Activated CD8-positive, alpha-beta memory T cell treated with anti-CD3 and anti-CD28 coated beads, Interleukin-2, amount 10 ng/mL, durations not matched to agents 7 days and 5 days (primary cell): ENCODE measurements around the gene GCLC. TPM values are rescaled to one million over a fixed set of nuclear protein-coding genes. Genes with fewer than 3 reads are reported as not detected.

Experiments
- ATAC-seq: fragments of 150-1000 bp; cut with Tn5 transposase; one replicate; pipeline ENCODE4 v1.10.0; 2021; ENCODE audit warnings: moderate library complexity
- CTCF ChIA-PET: fragments of 350-600 bp; sonication (Branson Sonifier 250); formaldehyde crosslinking; loops from one replicate; lab custom pipeline; 2021; ENCODE audit warnings: antibody characterized with exemption; lab: Charles Lee
- DNase-seq: peaks from one replicate; pipeline ENCODE4 v3.0.0-alpha.2; 2020
- H3K27ac Mint-ChIP-seq: one replicate; pipeline ENCODE4 v1.8.0; 2021; ENCODE audit warnings: mild to moderate bottlenecking, mixed read lengths
- H3K27me3 Mint-ChIP-seq: one replicate; pipeline ENCODE4 v1.8.0; 2021; ENCODE audit warnings: mixed read lengths
- H3K36me3 Mint-ChIP-seq: one replicate; pipeline ENCODE4 v1.8.0; 2021; ENCODE audit warnings: mild to moderate bottlenecking, mixed read lengths
- H3K4me1 Mint-ChIP-seq: one replicate; pipeline ENCODE4 v1.8.0; 2021; ENCODE audit warnings: mixed read lengths
- H3K4me3 Mint-ChIP-seq: one replicate; pipeline ENCODE4 v1.8.0; 2021; ENCODE audit warnings: mild to moderate bottlenecking, moderate library complexity, mixed read lengths
- H3K9me3 Mint-ChIP-seq: one replicate; pipeline ENCODE4 v1.8.0; 2022; ENCODE audit warnings: low read depth, mixed read lengths
- total RNA-seq, 2 experiments: library from RNA; stranded (reverse); gene quantifications; one replicate each; pipeline ENCODE4 v1.2.3, GENCODE V29; 2021

Gene GCLC
- total RNA-seq, 2 experiments from 2014 or later, result 33.7 to 36.3 TPM

GRCh38 chr6:53529324-53530036, 15.4 kb downstream of the GCLC start:
- CTCF ChIA-PET, result interaction anchor here (3.1 kb wide), 1 partner anchor 11 kb away, joined by 8 read pairs; no protein-coding TSS in a partner anchor
- H3K27ac Mint-ChIP-seq, result no peak overlapping the region
- no peaks in the 10 kb centered on the region for H3K9me3 Mint-ChIP-seq
- no peak overlapping the region for H3K4me3 Mint-ChIP-seq
- no peaks in the 10 kb centered on the region for H3K27me3 Mint-ChIP-seq
- no peaks in the 10 kb centered on the region for H3K36me3 Mint-ChIP-seq
- ATAC-seq, result no peak
- peaks cover 30% of the 10 kb centered on the region for H3K4me1 Mint-ChIP-seq
- DNase-seq, result no peak

- no peaks in the 10 kb centered on the region for H3K27me3 Mint-ChIP-seq
- H3K9me3 Mint-ChIP-seq, result no peaks in the 10 kb centered on the region
- no peak overlapping the region for H3K27ac Mint-ChIP-seq
- peaks cover 27% of the 10 kb centered on the region for H3K4me1 Mint-ChIP-seq
- H3K4me3 Mint-ChIP-seq, result no peak overlapping the region
- CTCF ChIA-PET, result no interaction called here
- DNase-seq (no peak), ATAC-seq (no peak)
- no peaks in the 10 kb centered on the region for H3K36me3 Mint-ChIP-seq
Observed at GRCh38 chr6:53528107-53528506, 16.8 kb downstream of the GCLC start.

- no peak for ATAC-seq
- no peaks in the 10 kb centered on the region for H3K27me3 Mint-ChIP-seq
- CTCF ChIA-PET, result interaction anchor here (1.5 to 1.8 kb wide), 2 partner anchors 20 to 195 kb away, joined by 3 to 4 read pairs; no protein-coding TSS in a partner anchor
- H3K27ac Mint-ChIP-seq, result no peak overlapping the region
- no peaks in the 10 kb centered on the region for H3K36me3 Mint-ChIP-seq
- DNase-seq, result no peak
- H3K9me3 Mint-ChIP-seq, result no peaks in the 10 kb centered on the region
- peaks cover 21% of the 10 kb centered on the region for H3K4me1 Mint-ChIP-seq
- H3K4me3 Mint-ChIP-seq, result no peak overlapping the region
Observed at GRCh38 chr6:53527249-53527765, 17.6 kb downstream of the GCLC start.

GRCh38 chr6:53526000-53526399, 18.9 kb downstream of the GCLC start:
- no peaks in the 10 kb centered on the region for H3K36me3 Mint-ChIP-seq
- DNase-seq, result no peak
- H3K4me3 Mint-ChIP-seq, result no peak overlapping the region
- peaks cover 14% of the 10 kb centered on the region for H3K4me1 Mint-ChIP-seq
- H3K27me3 Mint-ChIP-seq, result no peaks in the 10 kb centered on the region
- CTCF ChIA-PET, result interaction anchor here (1.3 to 1.8 kb wide), 2 partner anchors 126 to 196 kb away, joined by 3 to 4 read pairs; no protein-coding TSS in a partner anchor
- H3K9me3 Mint-ChIP-seq, result no peaks in the 10 kb centered on the region
- no peak for ATAC-seq
- H3K27ac Mint-ChIP-seq, result no peak overlapping the region

GRCh38 chr6:53524455-53524815, 20.5 kb downstream of the GCLC start:
- Mint-ChIP-seq H3K4me3 (no peak overlapping the region), H3K4me1 (peaks cover 5% of the 10 kb centered on the region), H3K36me3 (peaks cover 2% of the 10 kb centered on the region), H3K9me3 (no peaks in the 10 kb centered on the region), H3K27ac (no peak overlapping the region), H3K27me3 (no peaks in the 10 kb centered on the region)
- DNase-seq, result no peak
- CTCF ChIA-PET, result interaction anchor here (1.2 to 1.7 kb wide), 5 partner anchors 11 to 204 kb away, joined by 3 to 5 read pairs (median 3); no protein-coding TSS in a partner anchor
- ATAC-seq, result no peak

- Mint-ChIP-seq H3K36me3 (peaks cover 2% of the 10 kb centered on the region), H3K9me3 (no peaks in the 10 kb centered on the region), H3K4me3 (no peak overlapping the region), H3K27me3 (no peaks in the 10 kb centered on the region), H3K27ac (no peak overlapping the region), H3K4me1 (no peaks in the 10 kb centered on the region)
- no peak for ATAC-seq
- DNase-seq, result no peak
- CTCF ChIA-PET, result interaction anchor here (1.2 to 1.7 kb wide), 5 partner anchors 10 to 204 kb away, joined by 3 to 5 read pairs (median 3); no protein-coding TSS in a partner anchor
Observed at GRCh38 chr6:53523511-53524454, 21.1 kb downstream of the GCLC start.

GRCh38 chr6:53520320-53520928, 24.5 kb downstream of the GCLC start:
- CTCF ChIA-PET, result no interaction called here

GRCh38 chr6:53518862-53519261, 26.0 kb downstream of the GCLC start:
- H3K27me3 Mint-ChIP-seq, result no peaks in the 10 kb centered on the region
- DNase-seq (no peak), ATAC-seq (no peak)
- H3K36me3 Mint-ChIP-seq, result peaks cover 7% of the 10 kb centered on the region
- H3K4me1 Mint-ChIP-seq, result no peaks in the 10 kb centered on the region
- no peak overlapping the region for H3K4me3 Mint-ChIP-seq
- no peaks in the 10 kb centered on the region for H3K9me3 Mint-ChIP-seq
- H3K27ac Mint-ChIP-seq, result no peak overlapping the region
- CTCF ChIA-PET, result interaction anchor here (1.5 kb wide), 1 partner anchor 133 kb away, joined by 5 read pairs; no protein-coding TSS in a partner anchor

More at GRCh38 chr6:53520320-53520928, 24.5 kb downstream of the GCLC start:
- H3K4me1 Mint-ChIP-seq, result no peaks in the 10 kb centered on the region
- no peak overlapping the region for H3K4me3 Mint-ChIP-seq
- no peak for DNase-seq
- peaks cover 5% of the 10 kb centered on the region for H3K36me3 Mint-ChIP-seq
- H3K9me3 Mint-ChIP-seq, result no peaks in the 10 kb centered on the region
- ATAC-seq, result no peak
- H3K27ac Mint-ChIP-seq, result no peak overlapping the region
- H3K27me3 Mint-ChIP-seq, result no peaks in the 10 kb centered on the region

GRCh38 chr6:53517021-53517420, 27.9 kb downstream of the GCLC start:
- H3K9me3 Mint-ChIP-seq, result no peaks in the 10 kb centered on the region
- no peak overlapping the region for H3K4me3 Mint-ChIP-seq
- no peaks in the 10 kb centered on the region for H3K4me1 Mint-ChIP-seq
- ATAC-seq, result no peak
- H3K27ac Mint-ChIP-seq, result no peak overlapping the region
- CTCF ChIA-PET, result interaction anchor here (0.8 to 1.2 kb wide), 3 partner anchors 23 to 202 kb away, joined by 3 to 4 read pairs (median 3); no protein-coding TSS in a partner anchor
- no peaks in the 10 kb centered on the region for H3K27me3 Mint-ChIP-seq
- peaks cover 8% of the 10 kb centered on the region for H3K36me3 Mint-ChIP-seq
- DNase-seq, result no peak

GRCh38 chr6:53514677-53515076, 30.2 kb downstream of the GCLC start:
- ATAC-seq (no peak), DNase-seq (no peak)
- Mint-ChIP-seq H3K4me1 (no peaks in the 10 kb centered on the region), H3K27me3 (no peaks in the 10 kb centered on the region), H3K36me3 (peaks cover 8% of the 10 kb centered on the region), H3K27ac (no peak overlapping the region), H3K4me3 (no peak overlapping the region), H3K9me3 (no peaks in the 10 kb centered on the region)
- CTCF ChIA-PET, result interaction anchor here (1.5 to 2.6 kb wide), 2 partner anchors 10 to 22 kb away, joined by 3 to 8 read pairs; no protein-coding TSS in a partner anchor

GRCh38 chr6:53513519-53513966, 31.4 kb downstream of the GCLC start:
- DNase-seq (no peak), ATAC-seq (no peak)
- Mint-ChIP-seq H3K27ac (no peak overlapping the region), H3K9me3 (no peaks in the 10 kb centered on the region), H3K36me3 (peaks cover 8% of the 10 kb centered on the region), H3K4me3 (no peak overlapping the region), H3K27me3 (no peaks in the 10 kb centered on the region), H3K4me1 (no peaks in the 10 kb centered on the region)
- CTCF ChIA-PET, result interaction anchor here (1.5 to 2.6 kb wide), 2 partner anchors 11 to 21 kb away, joined by 3 to 8 read pairs; no protein-coding TSS in a partner anchor

GRCh38 chr6:53513056-53513455, 31.8 kb downstream of the GCLC start:
- ATAC-seq, result no peak
- CTCF ChIA-PET, result interaction anchor here (1.5 to 2.6 kb wide), 2 partner anchors 12 to 20 kb away, joined by 3 to 8 read pairs; no protein-coding TSS in a partner anchor
- H3K4me3 Mint-ChIP-seq, result no peak overlapping the region

More at GRCh38 chr6:53513056-53513455, 31.8 kb downstream of the GCLC start:
- no peak overlapping the region for H3K27ac Mint-ChIP-seq
- no peak for DNase-seq
- no peaks in the 10 kb centered on the region for H3K4me1 Mint-ChIP-seq
- H3K27me3 Mint-ChIP-seq, result no peaks in the 10 kb centered on the region
- peaks cover 8% of the 10 kb centered on the region for H3K36me3 Mint-ChIP-seq
- H3K9me3 Mint-ChIP-seq, result no peaks in the 10 kb centered on the region
